H9 (cell line): Measurements from ENCODE around the gene FOS. TPM values are rescaled to one million over a fixed set of nuclear protein-coding genes. Genes with fewer than 3 reads are reported as not detected.

Experiments used
- DNase-seq: peaks from one replicate; pipeline ENCODE4 v3.0.0-alpha.2; 2017
- H2AFZ ChIP-seq: one replicate; pipeline ENCODE4 v1.6.1; 2013; ENCODE audit warnings: mild to moderate bottlenecking, low read length, control low read depth, moderate library complexity
- H2AK5ac ChIP-seq: 2 replicates; pipeline ENCODE4 v1.6.1; 2013; ENCODE audit warnings: low read length, control low read depth, mixed read lengths; ENCODE audit not compliant: insufficient read length
- H2BK120ac ChIP-seq: one replicate; pipeline ENCODE4 v1.6.1; 2013; ENCODE audit warnings: low read depth, mild to moderate bottlenecking, low read length, control low read depth, inconsistent platforms; ENCODE audit not compliant: poor library complexity, severe bottlenecking
- H2BK12ac ChIP-seq: 2 replicates; pipeline ENCODE4 v1.6.1; 2013; ENCODE audit warnings: low read length, control low read depth, mixed read lengths, low read depth; ENCODE audit not compliant: insufficient read length
- H2BK15ac ChIP-seq: 2 replicates; pipeline ENCODE4 v1.6.1; 2013; ENCODE audit warnings: low read depth, low read length, control low read depth
- H2BK20ac ChIP-seq: one replicate; pipeline ENCODE4 v1.6.1; 2013; ENCODE audit warnings: low read depth, mild to moderate bottlenecking, low read length, control low read depth, inconsistent platforms; ENCODE audit not compliant: poor library complexity, severe bottlenecking
- H2BK5ac ChIP-seq: 2 replicates; pipeline ENCODE4 v1.6.1; 2013; ENCODE audit warnings: low read length, control low read depth, mixed read lengths; ENCODE audit not compliant: insufficient read length
- H3K14ac ChIP-seq: 2 replicates; pipeline ENCODE4 v1.6.1; 2013; ENCODE audit warnings: low read length, control low read depth; ENCODE audit not compliant: insufficient read depth
- H3K18ac ChIP-seq: 2 replicates; pipeline ENCODE4 v1.6.1; 2013; ENCODE audit warnings: low read depth, mild to moderate bottlenecking, mixed read lengths, low read length, control low read depth; ENCODE audit not compliant: insufficient read length
- H3K23ac ChIP-seq: 2 replicates; pipeline ENCODE4 v1.6.1; 2013; ENCODE audit warnings: low read length, control low read depth, mixed read lengths, low read depth; ENCODE audit not compliant: insufficient read length
- H3K23me2 ChIP-seq: 2 replicates; pipeline ENCODE4 v1.6.1; 2013; ENCODE audit warnings: low read depth, mild to moderate bottlenecking, mixed read lengths, low read length, control low read depth; ENCODE audit not compliant: insufficient read length, poor library complexity, severe bottlenecking
- H3K27ac ChIP-seq: 2 replicates; pipeline ENCODE4 v1.5.1; 2013; ENCODE audit warnings: low read length, control low read depth, mixed read lengths, low read depth; ENCODE audit not compliant: insufficient read length
- H3K27me3 ChIP-seq: 2 replicates; pipeline ENCODE4 v1.6.1; 2013; ENCODE audit warnings: low read length, control low read depth, inconsistent platforms; ENCODE audit not compliant: insufficient read depth
- H3K4ac ChIP-seq: 2 replicates; pipeline ENCODE4 v1.6.1; 2013; ENCODE audit warnings: low read depth, mild to moderate bottlenecking, control low read depth, inconsistent platforms, low read length, moderate library complexity
- H3K4me1 ChIP-seq: 2 replicates; pipeline ENCODE4 v1.6.1; 2013; ENCODE audit warnings: low read length, control low read depth, inconsistent platforms; ENCODE audit not compliant: insufficient read depth
- H3K4me2 ChIP-seq: 2 replicates; pipeline ENCODE4 v1.6.1; 2013; ENCODE audit warnings: low read length, control low read depth, mixed read lengths; ENCODE audit not compliant: insufficient read length, insufficient read depth
- H3K56ac ChIP-seq: 2 replicates; pipeline ENCODE4 v1.6.1; 2013; ENCODE audit warnings: low read depth, mild to moderate bottlenecking, mixed read lengths, low read length, control low read depth; ENCODE audit not compliant: insufficient read length
- H3K79me1 ChIP-seq: 2 replicates; pipeline ENCODE4 v1.6.1; 2013; ENCODE audit warnings: low read depth, mild to moderate bottlenecking, moderate library complexity, low read length, control low read depth, inconsistent platforms; ENCODE audit not compliant: insufficient read depth, poor library complexity, severe bottlenecking
- H3K79me2 ChIP-seq: 2 replicates; pipeline ENCODE4 v1.6.1; 2013; ENCODE audit warnings: low read length, control low read depth, inconsistent platforms; ENCODE audit not compliant: insufficient read depth
- H3K9ac ChIP-seq: 2 replicates; pipeline ENCODE4 v1.6.1; 2013; ENCODE audit warnings: low read length, control low read depth, mixed read lengths; ENCODE audit not compliant: insufficient read length; ENCODE audit errors: extremely low read depth
- H3K9me3 ChIP-seq: one replicate; pipeline ENCODE4 v1.6.1; 2013; ENCODE audit warnings: low read depth, low read length, inconsistent platforms; ENCODE audit not compliant: control insufficient read depth
- H3T11ph ChIP-seq: one replicate; pipeline ENCODE4 v1.6.1; 2013; ENCODE audit warnings: mild to moderate bottlenecking, low read length, control low read depth, inconsistent platforms
- H4K20me1 ChIP-seq: one replicate; pipeline ENCODE4 v1.6.1; 2013; ENCODE audit not compliant: control insufficient read depth, insufficient read length, insufficient read depth
- H4K5ac ChIP-seq: 2 replicates; pipeline ENCODE4 v1.6.1; 2013; ENCODE audit warnings: low read depth, mild to moderate bottlenecking, mixed read lengths, low read length, control low read depth; ENCODE audit not compliant: insufficient read length
- H4K8ac ChIP-seq: replicated peaks from 2 replicates; pipeline ENCODE4 v1.6.1; 2013; ENCODE audit warnings: low read length, control low read depth, mixed read lengths, low read depth; ENCODE audit not compliant: insufficient read length
- H4K91ac ChIP-seq: 2 replicates; pipeline ENCODE4 v1.6.1; 2013; ENCODE audit warnings: low read depth, mild to moderate bottlenecking, moderate library complexity, mixed read lengths, low read length, control low read depth; ENCODE audit not compliant: insufficient read length
- H3K27ac Mint-ChIP-seq, 3 experiments: 2 replicates in 2 of 3; 3 replicates in 1 of 3; pipeline ENCODE4 v1.8.0; 2020 to 2021; ENCODE audit warnings: mixed read lengths in 3 of 3, mild to moderate bottlenecking in 1 of 3, moderate library complexity in 1 of 3
- H3K27me3 Mint-ChIP-seq: 2 replicates; pipeline ENCODE4 v1.8.0; 2021; ENCODE audit warnings: low read depth, mild to moderate bottlenecking, moderate library complexity, mixed read lengths
- H3K36me3 Mint-ChIP-seq, 3 experiments: 2 replicates in 2 of 3; 3 replicates in 1 of 3; pipeline ENCODE4 v1.8.0; 2020 to 2021; ENCODE audit warnings: low read depth in 3 of 3, mixed read lengths in 3 of 3; ENCODE audit not compliant: insufficient read depth in 1 of 3
- H3K4me1 Mint-ChIP-seq, 2 experiments: 2 replicates each; pipeline ENCODE4 v1.8.0; 2020; ENCODE audit warnings: mixed read lengths in 2 of 2
- H3K4me3 Mint-ChIP-seq, 2 experiments: 2 replicates in 1 of 2; 3 replicates in 1 of 2; pipeline ENCODE4 v1.8.0; 2020 to 2021; ENCODE audit warnings: mild to moderate bottlenecking in 2 of 2, mixed read lengths in 2 of 2, moderate library complexity in 1 of 2
- H3K9me3 Mint-ChIP-seq, 2 experiments: 2 replicates in 1 of 2; 3 replicates in 1 of 2; pipeline ENCODE4 v1.8.0; 2020; ENCODE audit warnings: mild to moderate bottlenecking in 2 of 2, mixed read lengths in 2 of 2, moderate library complexity in 1 of 2
- CTCF ChIP-seq: fragments of 200-600 bp; sonication (generic); conservative IDR thresholded peaks from 3 replicates; pipeline ENCODE4 v1.8.0; 2021; ENCODE audit warnings: antibody characterized with exemption, mild to moderate bottlenecking
- WGBS: extraction: QIAGEN DNeasy Blood & Tissue Kit; methylation state at CpG from one replicate; pipeline ENCODE4 v1.1.7; 2013; ENCODE audit warnings: missing lambda C conversion rate, low lambda C conversion rate, mixed read lengths; ENCODE audit not compliant: insufficient read length; ENCODE audit errors: extremely low coverage; 5-methylcytosine and 5-hydroxymethylcytosine counted together
- total RNA-seq: library from RNA; stranded (reverse); gene quantifications from 2 replicates; pipeline ENCODE4 v1.2.1, GENCODE V29; 2021

The FOS gene
- total RNA-seq, 1 experiment from 2014 or later = 33.9 TPM

GRCh38 chr14:75236467-75236866, 42.2 kb upstream of the FOS start:
- Histone ChIP-seq H3K9me3 (no peaks in the 10 kb centered on the region), H3K79me1 (no peaks in the 10 kb centered on the region), H4K91ac (no peak overlapping the region), H3K4me1 (no peaks in the 10 kb centered on the region; the same call in 1 of the 2 replicates), H2AK5ac (no peak overlapping the region), H4K20me1 (no peaks in the 10 kb centered on the region), H3K23me2 (no peaks in the 10 kb centered on the region), H3K23ac (no peak overlapping the region), H3K9ac (no peak overlapping the region), H3K4me2 (no peak overlapping the region), H4K5ac (no peak overlapping the region), H2BK15ac (no peak overlapping the region), H3K56ac (no peak overlapping the region), H3K14ac (no peak overlapping the region), H2BK12ac (no peak overlapping the region), H2BK5ac (no peak overlapping the region), H4K8ac (no peak overlapping the region), H2BK20ac (no peak overlapping the region), H3K18ac (no peak overlapping the region), H2BK120ac (no peak overlapping the region), H3T11ph (no peak overlapping the region), H3K27ac (no peak overlapping the region), H3K4ac (no peak overlapping the region), H2AFZ (no peak overlapping the region), H3K27me3 (no peaks in the 10 kb centered on the region), H3K79me2 (no peaks in the 10 kb centered on the region)
- no peaks in the 10 kb centered on the region for H3K36me3 Mint-ChIP-seq
- DNase-seq = no peak
- H3K27me3 Mint-ChIP-seq = peaks cover 2% of the 10 kb centered on the region; the same call in 1 of the 2 replicates
- no peak overlapping the region for H3K4me3 Mint-ChIP-seq
- H3K9me3 Mint-ChIP-seq = no peaks in the 10 kb centered on the region
- H3K27ac Mint-ChIP-seq = no peak overlapping the region; a peak in 1 of 7 replicates
- H3K4me1 Mint-ChIP-seq = peaks cover 19% of the 10 kb centered on the region in 2 experiments
- WGBS = no CpG with 5 or more reads among the region's 6 CpGs
- TF ChIP-seq CTCF = no peak
